Head of caudate nucleus (tissue), 42 donors: ENCODE data around the gene SIX5.

ENCODE experiments used
- DNase-seq, 42 donors: peaks; one replicate each; pipeline versions ENCODE4 v3.0.0 to v3.0.0-alpha.2; 2020 to 2021; ENCODE audit warnings: mixed read lengths in 7 of 42
- intact Hi-C: fragments of 100-400 bp; cut with DNase I; formaldehyde crosslinking; loops from one replicate; pipeline ENCODE4 v1.15.0; 2022

SIX5 gene

DNA sequence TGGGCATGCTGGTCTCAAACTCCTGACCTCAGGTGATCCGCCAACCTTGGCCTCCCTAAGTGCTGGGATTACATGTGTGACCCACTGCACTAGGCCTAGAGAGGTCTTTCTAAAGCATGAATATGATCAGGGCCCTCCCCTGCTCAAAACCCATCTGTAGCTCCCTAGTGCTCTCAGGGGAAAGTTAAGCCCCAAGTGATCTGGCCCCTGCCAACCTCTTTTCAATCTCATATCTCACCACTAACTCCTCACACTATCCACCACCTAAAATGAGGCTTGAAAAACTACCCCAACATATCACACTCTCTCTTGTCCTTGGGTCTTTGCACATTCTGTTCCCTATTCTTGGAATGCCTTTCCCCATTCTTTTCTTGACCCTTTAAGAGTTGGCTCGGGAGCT is 25.6 kb upstream of the SIX5 start:
- DNase-seq = no peak
- intact Hi-C loops = no loop called here

- DNase-seq = no peak
- intact Hi-C loops = no loop called here
These were observed 24.8 kb upstream of the SIX5 start for GRCh38 chr19:45793876-45794275.

GRCh38 chr19:45793178-45793564 is 24.1 kb upstream of the SIX5 start:
- intact Hi-C loops = no loop called here
- DNase-seq = no peak

- peak; percentile 99 to 100 (median 100) for DNase-seq
- intact Hi-C loops = no loop called here
These were observed 23.6 kb upstream of the SIX5 start, which contains the start of gene DMWD for GRCh38 chr19:45792470-45793177. Gene DMWD, minus strand, starts transcription at chr19:45792845. Its CDS starts 89 bp downstream, at chr19:45792756.

DNA sequence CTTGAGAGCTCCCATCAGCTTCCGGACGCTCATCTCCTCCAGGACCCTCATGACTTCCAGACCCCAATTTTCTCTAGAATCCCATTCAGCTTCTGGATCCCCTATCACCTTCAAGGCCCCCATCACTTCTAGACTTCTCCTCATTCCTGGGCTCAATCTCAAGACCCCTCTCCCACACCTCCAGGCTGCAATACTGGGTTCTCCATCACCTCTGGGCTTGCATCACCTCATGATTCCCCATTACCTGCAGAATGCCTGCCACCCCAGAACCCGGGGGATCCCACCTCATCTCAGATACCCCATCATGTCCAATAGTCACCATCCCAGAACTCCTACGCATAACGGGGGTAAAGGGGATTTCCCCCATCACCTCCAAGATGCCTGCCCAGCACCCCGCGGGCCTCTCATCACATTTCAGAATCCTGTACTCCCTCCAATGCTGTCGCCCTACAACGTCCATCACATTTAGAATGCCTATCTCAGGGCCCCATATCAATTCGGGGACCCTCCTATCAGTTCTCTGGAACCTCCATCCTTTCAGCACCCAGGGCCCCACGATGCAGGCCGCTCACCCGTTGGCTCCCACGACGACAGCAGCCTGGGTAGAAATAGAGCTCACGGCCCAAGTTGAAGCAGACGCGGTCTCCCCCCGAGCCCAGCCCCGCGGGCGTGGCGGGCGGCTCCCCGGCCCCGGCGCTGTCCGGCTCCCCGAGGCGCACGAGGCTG is 22.9 kb upstream of the SIX5 start:
- DNase-seq = no peak
- intact Hi-C loops = no loop called here

DNA sequence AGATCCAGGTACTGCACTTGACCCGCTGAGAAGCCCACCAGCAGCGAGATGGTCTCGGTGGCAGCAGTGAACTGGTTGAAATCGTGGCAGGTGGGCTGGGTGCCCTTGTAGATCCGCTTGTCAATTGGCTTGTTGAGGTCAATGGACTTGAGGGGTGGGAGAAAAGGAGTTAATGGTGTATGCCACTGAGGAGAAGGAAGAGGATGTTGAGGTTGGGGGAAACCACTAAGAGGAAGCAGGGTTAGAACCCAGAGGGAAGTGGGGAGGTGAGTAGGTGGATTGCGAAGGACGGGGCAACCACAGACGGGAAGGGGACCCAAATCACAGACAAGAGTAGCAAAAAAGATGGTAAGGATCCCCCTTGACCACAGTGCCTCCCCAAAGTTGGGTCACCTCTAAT is 21.9 kb upstream of the SIX5 start:
- intact Hi-C loops = no loop called here
- peak in 2 of 42 donors; percentile 25 to 53 for DNase-seq

- intact Hi-C loops = no loop called here
- DNase-seq = no peak
These were observed 20.2 kb upstream of the SIX5 start for GRCh38 chr19:45789035-45789786.

DNA sequence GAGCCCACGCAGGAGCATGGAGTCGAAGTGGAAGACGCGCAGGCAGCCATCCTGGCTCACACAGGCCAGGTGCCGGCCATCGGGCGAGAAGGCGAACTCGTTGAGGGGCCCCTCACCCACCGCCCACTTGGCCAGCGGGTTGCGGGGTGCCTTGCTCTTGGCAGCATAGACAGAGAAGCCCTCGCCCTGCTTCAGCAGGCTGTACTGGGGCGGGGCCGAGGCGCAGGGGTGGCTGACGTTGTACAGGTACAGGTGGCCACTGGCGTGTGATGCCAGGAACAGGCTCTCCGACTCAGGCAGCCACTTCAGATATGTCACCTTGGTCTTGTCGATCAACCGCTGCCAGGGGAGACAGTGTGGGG is 17.5 kb upstream of the SIX5 start:
- intact Hi-C loops = no loop called here
- no peak for DNase-seq

- DNase-seq = no peak
- intact Hi-C loops = no loop called here
These were observed 16.9 kb upstream of the SIX5 start for GRCh38 chr19:45785781-45786532.

- intact Hi-C loops = no loop called here
- DNase-seq = no peak
These were observed 16.0 kb upstream of the SIX5 start for GRCh38 chr19:45785097-45785496.

GRCh38 chr19:45784096-45784495 is 15.0 kb upstream of the SIX5 start:
- DNase-seq = no peak
- intact Hi-C loops = no loop called here

DNA sequence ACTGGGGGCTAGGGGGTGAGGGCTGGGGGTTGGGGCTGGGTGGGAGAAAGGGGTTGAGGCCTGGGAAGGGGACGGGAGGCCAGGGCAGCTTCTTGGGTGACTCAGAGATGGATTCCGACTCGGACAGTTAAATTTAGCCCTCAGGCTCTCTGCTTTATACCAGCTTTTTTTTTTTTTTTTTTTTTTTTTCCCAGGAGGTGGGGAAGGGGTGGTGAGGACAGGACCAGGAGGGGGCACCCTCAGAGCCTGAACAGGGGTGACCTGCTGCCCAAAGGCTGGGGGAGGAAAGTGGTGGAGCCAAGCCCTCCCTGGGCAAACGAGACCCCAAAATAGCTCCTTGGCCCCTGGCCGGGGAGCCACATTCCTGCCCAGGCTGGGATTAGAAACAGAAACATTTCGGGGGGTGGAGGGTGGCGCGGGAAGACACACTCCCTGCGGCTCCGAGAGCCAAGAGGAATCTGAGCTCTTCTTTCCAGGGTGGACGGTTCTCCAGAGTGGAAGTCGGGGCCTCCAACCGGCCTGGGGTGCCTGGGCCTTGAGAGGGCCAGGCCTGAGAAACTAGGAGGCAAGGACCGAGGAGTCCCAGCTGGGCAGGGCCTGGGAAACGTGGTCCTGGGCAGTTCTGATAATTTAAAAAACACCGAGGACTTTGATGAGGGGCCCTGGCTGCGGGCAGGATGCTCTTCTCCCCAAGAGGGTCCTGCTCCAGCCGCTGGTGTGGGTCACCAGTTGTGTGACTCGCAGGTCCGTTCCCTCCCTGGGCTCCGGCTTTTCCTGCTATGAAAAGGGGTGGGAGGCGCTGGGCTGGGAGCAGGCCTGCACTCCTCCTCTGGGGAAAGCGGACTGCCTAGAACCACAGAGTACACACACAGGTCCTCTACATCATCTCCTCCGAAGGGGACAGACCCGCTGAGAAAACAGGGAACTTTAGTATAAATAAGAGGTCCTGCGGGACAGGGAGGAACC is 14.1 kb upstream of the SIX5 start:
- no peak for DNase-seq
- intact Hi-C loops = no loop called here

- peak in 8 of 42 donors; percentile 27 to 61 (median 40) for DNase-seq
- intact Hi-C loops = no loop called here
These were observed 13.2 kb upstream of the SIX5 start, which contains the start of gene DMPK for GRCh38 chr19:45782162-45782691. Gene DMPK, minus strand, starts transcription at chr19:45782490. Its CDS starts 138 bp downstream, at chr19:45782352.

- DNase-seq = peak in 2 of 42 donors; percentile 19 to 23
- intact Hi-C loops = no loop called here
These were observed 12.4 kb upstream of the SIX5 start for GRCh38 chr19:45781214-45782161.

GRCh38 chr19:45780448-45781213 is 11.6 kb upstream of the SIX5 start:
- no peak for DNase-seq
- intact Hi-C loops = no loop called here

GRCh38 chr19:45780146-45780447 is 11.0 kb upstream of the SIX5 start:
- no peak for DNase-seq
- intact Hi-C loops = no loop called here
